ENCODE results near the gene TMED6.

TMED6 gene

GRCh38 chr16:69322343-69322742 lies 29.2 kb downstream of the TMED6 start:
- no peak for DNase-seq

- no peak for DNase-seq
Observed at GRCh38 chr16:69321080-69321479, 30.5 kb downstream of the TMED6 start.

- no peak for DNase-seq
Observed at GRCh38 chr16:69320740-69321073, 30.9 kb downstream of the TMED6 start.

GRCh38 chr16:69319826-69320739 lies 31.5 kb downstream of the TMED6 start:
- no peak for DNase-seq

- DNase-seq: no peak
Observed at GRCh38 chr16:69319381-69319780, 32.2 kb downstream of the TMED6 start.

- no peak for DNase-seq
Observed at GRCh38 chr16:69318911-69319289, 32.7 kb downstream of the TMED6 start.

GRCh38 chr16:69318177-69318910 lies 33.2 kb downstream of the TMED6 start:
- no peak for DNase-seq

GRCh38 chr16:69316595-69317034 lies 35.0 kb downstream of the TMED6 start:
- DNase-seq: no peak

GRCh38 chr16:69315486-69316311 lies 35.9 kb downstream of the TMED6 start:
- DNase-seq: no peak

GRCh38 chr16:69314534-69314933 lies 37.1 kb downstream of the TMED6 start:
- no peak for DNase-seq

- no peak for DNase-seq
Observed at GRCh38 chr16:69313469-69313868, 38.1 kb downstream of the TMED6 start.

GRCh38 chr16:69311533-69312387 lies 39.8 kb downstream of the TMED6 start:
- peak; percentile 29 for DNase-seq

GRCh38 chr16:69310653-69311532 lies 40.7 kb downstream of the TMED6 start, which contains the start of gene VPS4A:
TSS of gene VPS4A (plus strand) at chr16:69311350. CDS start at chr16:69311512, 162 bp downstream.
- DNase-seq: peak; percentile 97

- DNase-seq: no peak
Observed at GRCh38 chr16:69309316-69309715, 42.3 kb downstream of the TMED6 start.

GRCh38 chr16:69307856-69308255 lies 43.7 kb downstream of the TMED6 start:
- no peak for DNase-seq

GRCh38 chr16:69307091-69307490 lies 44.5 kb downstream of the TMED6 start:
- no peak for DNase-seq

GRCh38 chr16:69306031-69306430 lies 45.6 kb downstream of the TMED6 start:
- no peak for DNase-seq

GRCh38 chr16:69302301-69302700 lies 49.3 kb downstream of the TMED6 start:
- no peak for DNase-seq

- DNase-seq: no peak
Observed at GRCh38 chr16:69301861-69302260, 49.7 kb downstream of the TMED6 start.

- no peak for DNase-seq
Observed at GRCh38 chr16:69301187-69301586, 50.4 kb downstream of the TMED6 start.

GRCh38 chr16:69298261-69298660 lies 53.3 kb downstream of the TMED6 start:
- no peak for DNase-seq
